Body of pancreas (tissue), 4 donors: ENCODE measurements around the gene FBXW8. TPM values are rescaled to one million over a fixed set of nuclear protein-coding genes. Genes with fewer than 3 reads are reported as not detected.

Experiments
- ATAC-seq: fragments of 150-250 bp; one replicate; pipeline ENCODE4 v1.9.1; 2016
- DNase-seq, 4 donors: peaks; one replicate each; pipeline ENCODE4 v3.0.0-alpha.2; 2019
- H3K27ac ChIP-seq, 4 donors: fragments of 200-600 bp; sonication (generic); 1 replicate in 3 of 4; 2 replicates in 1 of 4; pipeline versions ENCODE4 v1.5.1 to v1.6.1; 2016 to 2019; ENCODE audit warnings: mild to moderate bottlenecking in 1 of 4, mixed read lengths in 1 of 4, moderate library complexity in 1 of 4
- H3K27me3 ChIP-seq, 2 donors: fragments of 200-600 bp; sonication (generic); one replicate each; pipeline ENCODE4 v1.6.0; 2016; ENCODE audit warnings: mild to moderate bottlenecking in 1 of 2
- H3K36me3 ChIP-seq, 2 donors: fragments of 200-600 bp; sonication (generic); replicated peaks in 1 of 2; 2 replicates each; pipeline ENCODE4 v1.5.1; 2016; ENCODE audit warnings: low read depth in 2 of 2; ENCODE audit not compliant: insufficient read depth in 1 of 2
- H3K4me1 ChIP-seq: fragments of 200-600 bp; sonication (generic); one replicate; pipeline ENCODE4 v1.6.0; 2016
- H3K4me3 ChIP-seq, 2 donors: fragments of 200-600 bp; sonication (generic); 1 replicate in 1 of 2; 2 replicates in 1 of 2; pipeline ENCODE4 v1.5.1; 2016 to 2019
- H3K9me3 ChIP-seq, 3 donors: fragments of 200-600 bp; sonication (generic); 1 replicate in 2 of 3; 2 replicates in 1 of 3; pipeline ENCODE4 v1.5.1; 2016
- POLR2A ChIP-seq, 3 donors: fragments of 450-650 bp; IDR thresholded peaks; one replicate each; pipeline ENCODE4 v1.6.1; 2016; ENCODE audit warnings: antibody characterized with exemption in 3 of 3, mild to moderate bottlenecking in 2 of 3
- WGBS, 2 donors: methylation state at CpG; one replicate each; pipeline ENCODE4 v1.1.5; 2017; 5-methylcytosine and 5-hydroxymethylcytosine counted together
- intact Hi-C: fragments of 100-400 bp; cut with DNase I; formaldehyde crosslinking; loops from one replicate; pipeline ENCODE4 v1.15.1; 2023
- total RNA-seq, 2 donors: library from RNA; depleted of rRNA; stranded (reverse); fragments of >200 nt; gene quantifications; one replicate each; pipeline ENCODE4 v1.1.0, GENCODE V29; 2016
- TF ChIP-seq, protein P1 (sequence below), 7 experiments: fragments of 450-650 bp in 4 of 7; fragments of 200-600 bp in 3 of 7; sonication (generic) in 3 of 7; IDR thresholded peaks; one replicate each; pipeline ENCODE4 v1.5.1; 2016 to 2019; ENCODE audit warnings: antibody characterized with exemption in 7 of 7

FBXW8 gene
- total RNA-seq, 2 donors from 2014 or later, result 12.7 to 35.3 TPM

GRCh38 chr12:116864371-116865160, 46.2 kb upstream of the FBXW8 start:
- intact Hi-C loops, result no loop called here
- DNase-seq (no peak), ATAC-seq (no peak)
- WGBS, 2 donors, result 46 to 47% methylated on average over 13 of the region's 13 CpGs
- H3K27me3 ChIP-seq, result no peaks in the 10 kb centered on the region
- no peaks in the 10 kb centered on the region for H3K36me3 ChIP-seq
- TF ChIP-seq POLR2A (IDR thresholded peaks at IDR 0.05), result no peak
- TF ChIP-seq, protein P1, sequence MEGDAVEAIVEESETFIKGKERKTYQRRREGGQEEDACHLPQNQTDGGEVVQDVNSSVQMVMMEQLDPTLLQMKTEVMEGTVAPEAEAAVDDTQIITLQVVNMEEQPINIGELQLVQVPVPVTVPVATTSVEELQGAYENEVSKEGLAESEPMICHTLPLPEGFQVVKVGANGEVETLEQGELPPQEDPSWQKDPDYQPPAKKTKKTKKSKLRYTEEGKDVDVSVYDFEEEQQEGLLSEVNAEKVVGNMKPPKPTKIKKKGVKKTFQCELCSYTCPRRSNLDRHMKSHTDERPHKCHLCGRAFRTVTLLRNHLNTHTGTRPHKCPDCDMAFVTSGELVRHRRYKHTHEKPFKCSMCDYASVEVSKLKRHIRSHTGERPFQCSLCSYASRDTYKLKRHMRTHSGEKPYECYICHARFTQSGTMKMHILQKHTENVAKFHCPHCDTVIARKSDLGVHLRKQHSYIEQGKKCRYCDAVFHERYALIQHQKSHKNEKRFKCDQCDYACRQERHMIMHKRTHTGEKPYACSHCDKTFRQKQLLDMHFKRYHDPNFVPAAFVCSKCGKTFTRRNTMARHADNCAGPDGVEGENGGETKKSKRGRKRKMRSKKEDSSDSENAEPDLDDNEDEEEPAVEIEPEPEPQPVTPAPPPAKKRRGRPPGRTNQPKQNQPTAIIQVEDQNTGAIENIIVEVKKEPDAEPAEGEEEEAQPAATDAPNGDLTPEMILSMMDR (IDR thresholded peaks at IDR 0.05), result no peak
- no peak overlapping the region for H3K27ac ChIP-seq
- H3K4me1 ChIP-seq, result no peaks in the 10 kb centered on the region
- no peak overlapping the region for H3K4me3 ChIP-seq
- no peaks in the 10 kb centered on the region for H3K9me3 ChIP-seq

DNA sequence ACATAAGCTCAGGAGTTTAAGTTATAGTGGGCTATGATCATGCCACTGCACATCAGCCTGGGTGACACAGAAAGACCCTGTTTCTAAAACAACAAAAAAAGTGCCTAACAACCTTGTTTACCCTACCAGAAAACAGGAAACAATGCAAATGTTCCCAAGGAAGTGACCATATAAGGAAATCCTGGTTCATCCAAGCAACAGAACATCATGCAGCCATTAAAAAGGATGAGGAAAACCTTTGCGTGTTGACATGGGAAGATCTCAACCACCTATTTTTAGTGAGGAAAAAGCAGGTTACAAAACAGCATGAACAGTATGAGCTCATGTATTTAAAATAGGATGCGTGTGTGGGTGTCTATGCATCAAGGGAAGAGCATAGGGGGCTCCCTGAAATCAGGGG, 43.2 kb upstream of the FBXW8 start:
- Histone ChIP-seq H3K27me3 (no peaks in the 10 kb centered on the region), H3K4me1 (no peaks in the 10 kb centered on the region), H3K9me3 (no peaks in the 10 kb centered on the region), H3K27ac (no peak overlapping the region), H3K36me3 (no peaks in the 10 kb centered on the region), H3K4me3 (no peak overlapping the region)
- 86 to 91% methylated on average over 2 of the region's 2 CpGs for WGBS, 2 donors
- no peak for TF ChIP-seq POLR2A (IDR thresholded peaks at IDR 0.05)
- TF ChIP-seq, protein P1 (IDR thresholded peaks at IDR 0.05), result no peak
- intact Hi-C loops, result no loop called here
- DNase-seq, result no peak
- ATAC-seq, result no peak

- TF ChIP-seq POLR2A (IDR thresholded peaks at IDR 0.05), result no peak
- TF ChIP-seq, protein P1 (IDR thresholded peaks at IDR 0.05), result no peak
- no peaks in the 10 kb centered on the region for H3K27me3 ChIP-seq
- 52 to 74% methylated on average over 3 to 4 of the region's 4 CpGs for WGBS, 2 donors
- H3K4me1 ChIP-seq, result no peaks in the 10 kb centered on the region
- intact Hi-C loops, result no loop called here
- H3K36me3 ChIP-seq, result no peaks in the 10 kb centered on the region
- no peak overlapping the region for H3K4me3 ChIP-seq
- ATAC-seq (no peak), DNase-seq (no peak)
- no peaks in the 10 kb centered on the region for H3K9me3 ChIP-seq
- H3K27ac ChIP-seq, result no peak overlapping the region
Observed at GRCh38 chr12:116870306-116870705, 40.4 kb upstream of the FBXW8 start.

- TF ChIP-seq POLR2A (IDR thresholded peaks at IDR 0.05), result no peak
- TF ChIP-seq, protein P1 (IDR thresholded peaks at IDR 0.05), result no peak
- no peak overlapping the region for H3K4me3 ChIP-seq
- H3K36me3 ChIP-seq, result no peaks in the 10 kb centered on the region
- peaks cover 0 to 34% of the 10 kb centered on the region in 2 donors for H3K27me3 ChIP-seq
- WGBS, 2 donors, result 76 to 84% methylated on average over 4 of the region's 4 CpGs
- H3K9me3 ChIP-seq, result no peaks in the 10 kb centered on the region
- DNase-seq, result no peak
- intact Hi-C loops, result no loop called here
- H3K27ac ChIP-seq, result no peak overlapping the region
- H3K4me1 ChIP-seq, result peaks cover 12% of the 10 kb centered on the region
- ATAC-seq, result no peak
Observed at GRCh38 chr12:116874324-116874995, 36.3 kb upstream of the FBXW8 start.
